Parathyroid adenoma (tissue), 2 donors: ENCODE results near the gene KANTR.

ENCODE experiments used
- H2AFZ ChIP-seq: fragments of 300-600 bp; sonication (generic); one replicate; pipeline ENCODE4 v1.7.0; 2017; ENCODE audit warnings: antibody characterized with exemption, mild to moderate bottlenecking
- H3K27ac ChIP-seq: fragments of 300-600 bp; sonication (generic); one replicate; pipeline ENCODE4 v1.7.0; 2017
- H3K27me3 ChIP-seq: fragments of 300-600 bp; sonication (generic); one replicate; pipeline ENCODE4 v1.7.0; 2017; ENCODE audit warnings: low read length; ENCODE audit not compliant: control insufficient read depth, insufficient read depth
- H3K36me3 ChIP-seq: fragments of 300-600 bp; sonication (generic); one replicate; pipeline ENCODE4 v1.7.0; 2017; ENCODE audit warnings: low read length; ENCODE audit not compliant: control insufficient read depth, insufficient read depth
- H3K4me1 ChIP-seq: fragments of 300-600 bp; sonication (generic); one replicate; pipeline ENCODE4 v1.7.0; 2017; ENCODE audit warnings: control low read depth
- H3K4me2 ChIP-seq: fragments of 300-600 bp; sonication (generic); one replicate; pipeline ENCODE4 v1.7.0; 2017; ENCODE audit warnings: low read length
- H3K4me3 ChIP-seq: fragments of 300-600 bp; sonication (generic); one replicate; pipeline ENCODE4 v1.7.0; 2017; ENCODE audit warnings: low read depth, low read length
- H3K79me2 ChIP-seq: fragments of 300-600 bp; sonication (generic); one replicate; pipeline ENCODE4 v1.7.0; 2017; ENCODE audit warnings: control low read depth
- H3K9ac ChIP-seq: fragments of 300-600 bp; sonication (generic); one replicate; pipeline ENCODE4 v1.7.0; 2017; ENCODE audit warnings: mild to moderate bottlenecking
- H3K9me3 ChIP-seq: fragments of 300-600 bp; sonication (generic); one replicate; pipeline ENCODE4 v1.7.0; 2017; ENCODE audit warnings: low read length; ENCODE audit not compliant: control insufficient read depth
- TF ChIP-seq, protein P1 (sequence below): fragments of 300-600 bp; sonication (generic); IDR thresholded peaks from one replicate; pipeline ENCODE4 v1.7.0; 2017; ENCODE audit warnings: antibody characterized with exemption, mild to moderate bottlenecking
- donor health status: primary hyperparathyroidism.

KANTR gene

DNA sequence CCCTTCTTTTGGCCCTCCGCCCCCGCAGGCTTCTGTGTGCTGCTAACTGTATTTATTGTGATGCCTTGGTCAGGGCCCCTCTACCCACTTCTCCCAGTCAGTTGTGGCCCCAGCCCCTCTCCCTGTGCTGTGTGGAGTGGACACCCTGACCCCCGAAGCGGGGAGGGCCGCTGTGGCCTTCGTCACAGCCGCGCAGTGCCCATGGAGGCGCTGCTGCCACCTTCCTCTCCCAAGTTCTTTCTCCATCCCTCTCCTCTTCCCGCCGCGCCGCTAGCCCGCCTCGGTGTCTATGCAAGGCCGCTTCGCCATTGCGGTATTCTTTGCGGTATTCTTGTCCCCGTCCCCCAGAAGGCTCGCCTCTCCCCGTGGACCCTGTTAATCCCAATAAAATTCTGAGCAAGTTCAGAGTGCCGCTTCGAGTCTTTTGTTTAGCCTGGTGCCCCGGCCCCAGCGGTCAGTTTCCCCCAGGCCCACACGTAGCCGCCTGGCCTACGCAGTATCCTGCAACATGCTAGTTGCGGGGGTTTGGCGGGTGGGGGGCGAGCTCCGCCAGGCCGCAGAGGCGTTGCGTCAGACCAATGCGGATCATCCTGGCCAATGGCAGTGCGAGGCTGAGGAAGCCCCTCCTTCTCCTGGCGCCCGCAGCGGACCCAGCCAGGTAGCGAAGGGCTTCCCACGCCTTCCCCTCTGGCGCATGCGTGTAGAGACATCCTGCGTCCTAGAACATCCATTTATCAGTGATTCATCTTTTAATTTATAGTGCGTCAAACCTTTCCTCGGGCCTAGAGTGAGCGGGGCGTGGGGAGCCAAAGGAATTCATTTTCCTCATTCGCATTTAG, 5.6 kb upstream of the KANTR start:
- Histone ChIP-seq H3K36me3 (no peaks in the 10 kb centered on the region), H3K4me3 (peak overlapping the region; percentile 61), H2AFZ (peak overlapping the region; percentile 74), H3K4me2 (peak overlapping the region; percentile 80), H3K27ac (peak overlapping the region; percentile 86), H3K79me2 (no peaks in the 10 kb centered on the region), H3K27me3 (no peaks in the 10 kb centered on the region), H3K4me1 (peaks cover 16% of the 10 kb centered on the region), H3K9me3 (no peaks in the 10 kb centered on the region), H3K9ac (no peak overlapping the region)
- TF ChIP-seq, protein P1, sequence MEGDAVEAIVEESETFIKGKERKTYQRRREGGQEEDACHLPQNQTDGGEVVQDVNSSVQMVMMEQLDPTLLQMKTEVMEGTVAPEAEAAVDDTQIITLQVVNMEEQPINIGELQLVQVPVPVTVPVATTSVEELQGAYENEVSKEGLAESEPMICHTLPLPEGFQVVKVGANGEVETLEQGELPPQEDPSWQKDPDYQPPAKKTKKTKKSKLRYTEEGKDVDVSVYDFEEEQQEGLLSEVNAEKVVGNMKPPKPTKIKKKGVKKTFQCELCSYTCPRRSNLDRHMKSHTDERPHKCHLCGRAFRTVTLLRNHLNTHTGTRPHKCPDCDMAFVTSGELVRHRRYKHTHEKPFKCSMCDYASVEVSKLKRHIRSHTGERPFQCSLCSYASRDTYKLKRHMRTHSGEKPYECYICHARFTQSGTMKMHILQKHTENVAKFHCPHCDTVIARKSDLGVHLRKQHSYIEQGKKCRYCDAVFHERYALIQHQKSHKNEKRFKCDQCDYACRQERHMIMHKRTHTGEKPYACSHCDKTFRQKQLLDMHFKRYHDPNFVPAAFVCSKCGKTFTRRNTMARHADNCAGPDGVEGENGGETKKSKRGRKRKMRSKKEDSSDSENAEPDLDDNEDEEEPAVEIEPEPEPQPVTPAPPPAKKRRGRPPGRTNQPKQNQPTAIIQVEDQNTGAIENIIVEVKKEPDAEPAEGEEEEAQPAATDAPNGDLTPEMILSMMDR: no peak

DNA sequence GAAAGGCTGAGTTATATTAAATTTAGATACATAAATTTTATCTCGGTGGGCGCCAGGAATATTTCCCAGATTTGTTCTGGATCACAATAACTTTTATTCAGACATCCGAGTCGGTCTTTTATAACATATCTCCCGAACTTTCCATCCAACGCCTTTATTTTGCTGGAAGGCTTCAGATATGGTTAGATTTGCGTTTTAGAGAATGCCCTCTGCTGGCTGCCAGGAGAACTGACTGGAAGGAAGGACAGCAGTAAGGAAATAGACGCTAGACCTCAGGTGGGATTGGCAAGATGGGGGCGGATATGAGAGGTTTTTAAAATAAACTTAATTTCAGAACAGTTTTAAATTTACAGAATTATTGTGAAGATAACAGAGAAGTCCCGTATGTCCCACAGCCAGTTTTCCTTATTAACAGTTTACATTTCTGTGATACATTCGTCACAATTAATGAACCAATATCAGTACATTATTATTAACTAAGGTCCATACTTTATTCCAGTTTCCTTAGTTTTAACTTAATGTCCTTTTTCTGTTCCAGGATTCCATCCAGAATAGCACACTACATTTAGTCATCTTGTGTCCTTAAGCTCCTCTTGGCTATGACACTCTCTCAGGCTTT, 4.6 kb upstream of the KANTR start:
- Histone ChIP-seq H3K9me3 (no peaks in the 10 kb centered on the region), H3K36me3 (no peaks in the 10 kb centered on the region), H3K4me3 (peak overlapping the region; percentile 61), H3K4me2 (peak overlapping the region; percentile 80), H2AFZ (peak overlapping the region; percentile 74), H3K27me3 (no peaks in the 10 kb centered on the region), H3K9ac (no peak overlapping the region), H3K79me2 (no peaks in the 10 kb centered on the region), H3K4me1 (peaks cover 16% of the 10 kb centered on the region), H3K27ac (peak overlapping the region; percentile 86)
- TF ChIP-seq, protein P1: peak; percentile 85

DNA sequence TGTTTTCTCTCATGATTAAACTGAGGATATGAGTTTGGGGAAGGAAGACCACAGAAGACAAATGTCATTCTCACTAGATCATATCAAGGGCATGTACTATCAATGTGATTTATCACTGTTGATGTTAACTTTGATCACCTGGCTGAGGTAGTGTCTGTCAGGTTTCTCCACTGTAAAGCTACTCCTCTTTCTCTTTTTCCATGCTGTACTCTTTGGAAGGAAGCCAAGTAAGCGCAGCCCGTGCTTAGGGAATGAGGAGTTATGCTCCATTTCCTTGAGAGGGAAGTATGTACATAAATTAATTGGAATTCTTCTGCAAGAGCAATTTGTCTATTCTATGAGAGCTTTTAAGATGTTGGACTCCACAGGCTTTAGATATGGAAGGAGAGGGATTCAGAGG, 4.0 kb upstream of the KANTR start:
- Histone ChIP-seq H3K4me2 (no peak overlapping the region), H3K9ac (no peak overlapping the region), H3K4me1 (peaks cover 18% of the 10 kb centered on the region), H3K9me3 (no peaks in the 10 kb centered on the region), H2AFZ (peak overlapping the region; percentile 46), H3K36me3 (no peaks in the 10 kb centered on the region), H3K4me3 (no peak overlapping the region), H3K27me3 (no peaks in the 10 kb centered on the region), H3K27ac (peak overlapping the region; percentile 19), H3K79me2 (no peaks in the 10 kb centered on the region)
- TF ChIP-seq, protein P1: no peak

DNA sequence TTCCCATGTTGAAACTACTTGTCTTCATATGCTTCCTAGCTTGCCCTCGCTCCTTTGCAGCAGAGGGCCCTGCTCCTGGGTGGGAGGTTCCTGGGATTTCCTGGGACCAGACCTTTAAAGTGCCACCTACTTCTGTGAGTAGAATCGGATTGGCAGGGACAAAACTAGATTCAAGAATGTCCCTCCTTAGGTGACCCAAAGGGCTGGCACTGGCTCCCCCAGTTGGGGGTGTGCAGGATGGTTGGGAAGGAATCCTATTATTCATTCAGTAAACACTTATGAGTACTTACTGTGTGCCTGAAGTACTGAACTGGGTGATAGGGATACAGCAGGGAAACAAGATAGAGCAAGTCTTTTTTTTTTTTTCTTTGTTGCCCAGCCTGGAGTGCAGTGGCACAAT, 2.6 kb upstream of the KANTR start:
- no peak overlapping the region for H3K4me3 ChIP-seq
- H3K4me1 ChIP-seq: peaks cover 12% of the 10 kb centered on the region
- no peaks in the 10 kb centered on the region for H3K9me3 ChIP-seq
- no peaks in the 10 kb centered on the region for H3K36me3 ChIP-seq
- no peak overlapping the region for H3K9ac ChIP-seq
- TF ChIP-seq, protein P1: no peak
- no peaks in the 10 kb centered on the region for H3K79me2 ChIP-seq
- no peak overlapping the region for H3K4me2 ChIP-seq
- no peak overlapping the region for H3K27ac ChIP-seq
- no peak overlapping the region for H2AFZ ChIP-seq
- H3K27me3 ChIP-seq: no peaks in the 10 kb centered on the region
